ENCODE data around the gene UBN1.
"Not testable (repeated sequence)": the region's sequence is repeated elsewhere in the genome, so short reads cannot be mapped to it uniquely, and the experiment has no call there.

UBN1 gene

DNA sequence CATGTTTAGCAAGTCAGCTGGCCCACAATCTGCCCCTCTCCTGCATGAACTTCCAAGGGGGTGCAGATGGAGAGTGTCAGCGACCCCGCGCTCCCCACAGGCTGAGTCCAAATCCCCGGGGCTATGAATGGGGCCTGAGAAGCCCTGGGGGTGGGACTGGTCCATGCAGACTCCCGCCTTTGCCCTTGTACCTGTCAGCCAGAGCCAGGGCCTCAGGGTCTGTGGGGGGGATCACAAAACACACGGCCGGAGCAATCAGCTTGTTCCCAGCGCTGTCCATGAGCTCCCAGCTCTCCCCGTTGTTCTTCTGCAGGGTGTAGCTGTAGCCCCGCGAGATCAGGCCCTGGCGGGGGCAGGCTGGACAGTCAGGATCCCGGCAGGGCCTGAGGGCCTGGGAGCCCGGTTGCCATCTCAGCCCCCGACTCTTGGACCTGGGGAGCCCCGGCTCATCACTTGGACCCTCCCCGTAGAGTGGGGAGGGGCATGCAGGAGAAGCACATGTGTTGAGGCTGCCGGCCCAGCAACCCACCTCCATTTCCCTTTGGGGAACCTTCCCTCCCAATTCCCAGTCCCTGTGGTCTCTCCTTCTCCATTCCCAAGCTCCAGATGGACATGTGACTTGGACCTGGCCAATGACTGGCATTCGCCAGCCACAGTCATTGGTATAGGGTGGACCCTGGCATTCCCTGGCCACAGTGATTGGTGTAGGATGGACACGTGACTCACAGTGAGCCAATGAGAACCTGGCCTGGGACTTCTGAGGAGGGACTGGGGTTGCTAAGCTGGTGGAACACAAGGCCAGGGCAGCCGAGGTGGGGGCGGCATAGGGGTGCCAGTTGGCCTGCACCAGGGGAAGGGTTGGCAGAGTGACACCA is 47.2 kb downstream of the UBN1 start:
- Histone ChIP-seq H3K27me3 (ENCODE audit: control insufficient read depth, insufficient read depth, low read length, poor library complexity, severe bottlenecking) (no peaks in the 10 kb centered on the region), H3K36me3 (ENCODE audit: control insufficient read depth, insufficient read depth, low read length) (no peaks in the 10 kb centered on the region), H3K9me3 (ENCODE audit: control insufficient read depth, low read length) (no peaks in the 10 kb centered on the region), H3K4me3 (ENCODE audit: insufficient read depth, low read depth, low read length) (no peak overlapping the region), H3K4me1 (ENCODE audit: control insufficient read depth, insufficient read depth, low read length) (no peaks in the 10 kb centered on the region), H3K27ac (ENCODE audit: insufficient read depth, low read depth, low read length, poor library complexity, severe bottlenecking) (no peak overlapping the region)
- 93 to 95% methylated on average over 22 of the region's 22 CpGs for WGBS, 2 experiments

DNA sequence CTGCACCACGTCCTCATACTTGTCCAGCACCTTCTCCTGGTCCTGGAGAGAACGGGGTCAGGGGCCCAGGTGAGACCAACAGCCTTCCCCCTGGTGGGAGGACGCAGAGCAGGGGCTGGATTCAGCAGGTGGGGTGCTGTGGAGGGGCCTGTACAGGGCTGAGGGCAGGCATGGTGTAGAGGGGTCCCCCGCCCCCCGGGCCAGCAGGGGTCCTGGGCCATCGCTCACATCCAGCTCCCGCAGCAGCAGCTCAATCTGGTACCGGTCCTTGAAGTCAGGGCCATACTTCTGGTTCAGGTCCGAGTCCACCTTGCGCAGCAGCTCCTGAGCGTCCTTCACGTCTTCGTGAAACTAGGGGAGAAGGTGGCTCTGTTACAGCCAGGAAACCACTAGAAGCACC is 48.1 kb downstream of the UBN1 start:
- Histone ChIP-seq H3K4me1 (ENCODE audit: control insufficient read depth, insufficient read depth, low read length) (no peaks in the 10 kb centered on the region), H3K4me3 (ENCODE audit: insufficient read depth, low read depth, low read length) (no peak overlapping the region), H3K27ac (ENCODE audit: insufficient read depth, low read depth, low read length, poor library complexity, severe bottlenecking) (no peak overlapping the region), H3K36me3 (ENCODE audit: control insufficient read depth, insufficient read depth, low read length) (no peaks in the 10 kb centered on the region), H3K9me3 (ENCODE audit: control insufficient read depth, low read length) (no peaks in the 10 kb centered on the region), H3K27me3 (ENCODE audit: control insufficient read depth, insufficient read depth, low read length, poor library complexity, severe bottlenecking) (no peaks in the 10 kb centered on the region)
- WGBS, 2 experiments, result 94 to 95% methylated on average over 13 of the region's 13 CpGs

DNA sequence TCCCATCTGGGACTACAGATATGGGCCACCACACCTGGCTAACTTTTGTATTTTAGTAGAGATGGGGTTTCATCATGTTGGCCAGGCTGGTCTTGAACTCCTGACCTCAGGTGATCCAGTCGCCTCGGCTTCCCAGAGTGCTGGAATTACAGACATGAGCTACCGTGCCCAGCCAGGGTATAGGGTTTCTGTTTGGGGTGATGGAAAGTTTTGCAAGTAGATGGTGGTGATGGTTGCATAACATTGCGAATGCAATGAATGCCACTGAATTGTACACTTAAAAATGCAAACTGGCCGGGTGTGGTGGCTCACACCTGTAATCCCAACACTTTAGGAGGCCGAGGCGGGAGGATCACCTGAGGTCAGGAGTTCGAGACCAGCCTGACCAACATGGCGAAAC is 49.5 kb downstream of the UBN1 start:
- not testable (repeated sequence) for H3K9me3 ChIP-seq (ENCODE audit: control insufficient read depth, low read length); H3K27me3 ChIP-seq (ENCODE audit: control insufficient read depth, insufficient read depth, low read length, poor library complexity, severe bottlenecking)
- 89 to 94% methylated on average over 9 of the region's 9 CpGs for WGBS, 2 experiments

DNA sequence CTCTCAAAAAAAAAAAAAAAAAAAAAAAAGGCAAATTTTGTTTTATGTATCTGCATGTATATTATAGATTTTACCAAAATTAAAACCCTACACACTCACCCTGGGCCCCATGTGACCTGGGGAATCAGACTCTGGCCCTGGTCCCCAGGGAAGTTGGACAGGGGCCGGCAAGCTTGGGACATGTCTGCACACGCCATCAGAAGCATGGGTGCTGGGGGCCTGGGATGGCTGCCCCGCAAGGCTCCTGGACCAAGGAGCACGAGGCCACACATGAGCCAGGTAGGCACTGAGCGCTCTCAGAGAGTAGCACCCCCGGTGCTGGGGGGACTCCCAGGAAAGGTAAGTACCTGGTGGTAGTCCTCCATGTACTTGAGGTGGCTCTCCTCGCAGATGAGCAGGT is 50.0 kb downstream of the UBN1 start:
- no peaks in the 10 kb centered on the region for H3K36me3 ChIP-seq (ENCODE audit: control insufficient read depth, insufficient read depth, low read length)
- H3K4me1 ChIP-seq (ENCODE audit: control insufficient read depth, insufficient read depth, low read length), result no peaks in the 10 kb centered on the region
- whole genome bisulfite sequencing, 2 experiments, result 94 to 97% methylated on average over 7 of the region's 7 CpGs
- no peaks in the 10 kb centered on the region for H3K27me3 ChIP-seq (ENCODE audit: control insufficient read depth, insufficient read depth, low read length, poor library complexity, severe bottlenecking)
- H3K4me3 ChIP-seq (ENCODE audit: insufficient read depth, low read depth, low read length), result no peak overlapping the region
- no peak overlapping the region for H3K27ac ChIP-seq (ENCODE audit: insufficient read depth, low read depth, low read length, poor library complexity, severe bottlenecking)
- no peaks in the 10 kb centered on the region for H3K9me3 ChIP-seq (ENCODE audit: control insufficient read depth, low read length)

More for the DNA sequence above, 49.5 kb downstream of the UBN1 start:
- H3K36me3 ChIP-seq (ENCODE audit: control insufficient read depth, insufficient read depth, low read length); H3K4me1 ChIP-seq (ENCODE audit: control insufficient read depth, insufficient read depth, low read length); H3K27ac ChIP-seq (ENCODE audit: insufficient read depth, low read depth, low read length, poor library complexity, severe bottlenecking); H3K4me3 ChIP-seq (ENCODE audit: insufficient read depth, low read depth, low read length): not testable (repeated sequence)

DNA sequence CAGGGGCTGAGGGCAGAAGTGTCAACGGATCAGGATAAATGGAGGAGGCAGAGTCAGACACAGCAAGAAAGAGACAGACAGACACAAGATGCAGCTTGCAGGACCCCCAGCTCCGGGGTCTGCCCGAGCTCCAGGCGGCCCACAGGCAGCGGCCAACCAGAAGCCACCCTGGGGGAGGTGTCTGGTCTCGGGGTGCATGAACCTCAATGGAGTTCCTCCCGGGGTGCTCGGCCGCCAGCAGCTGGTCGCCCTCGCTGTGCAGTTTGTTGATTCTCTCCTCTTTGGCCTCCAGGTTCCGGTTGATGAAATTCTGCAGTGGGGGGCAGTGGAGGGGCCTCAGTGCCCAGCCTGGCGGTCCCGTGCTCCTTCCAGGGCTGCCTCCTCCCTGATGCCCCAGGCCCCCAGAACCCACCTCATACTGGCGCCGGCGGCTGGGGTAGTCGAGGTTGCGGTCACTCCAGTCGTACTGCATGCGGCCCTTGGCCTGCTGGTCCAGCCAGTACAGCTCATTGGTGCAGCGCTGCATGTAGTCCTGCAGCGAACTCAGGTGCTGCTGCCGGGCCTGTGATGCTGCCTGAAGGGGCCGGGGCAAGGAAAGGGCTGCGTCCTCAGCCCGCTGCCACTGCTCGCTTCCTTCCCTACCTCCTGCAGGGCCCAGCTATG is 51.7 kb downstream of the UBN1 start:
- Histone ChIP-seq H3K36me3 (ENCODE audit: control insufficient read depth, insufficient read depth, low read length) (no peaks in the 10 kb centered on the region), H3K27ac (ENCODE audit: insufficient read depth, low read depth, low read length, poor library complexity, severe bottlenecking) (no peak overlapping the region), H3K27me3 (ENCODE audit: control insufficient read depth, insufficient read depth, low read length, poor library complexity, severe bottlenecking) (no peaks in the 10 kb centered on the region), H3K4me3 (ENCODE audit: insufficient read depth, low read depth, low read length) (no peak overlapping the region), H3K9me3 (ENCODE audit: control insufficient read depth, low read length) (no peaks in the 10 kb centered on the region), H3K4me1 (ENCODE audit: control insufficient read depth, insufficient read depth, low read length) (no peaks in the 10 kb centered on the region)
- WGBS, 2 experiments, result 94 to 95% methylated on average over 28 of the region's 28 CpGs

DNA sequence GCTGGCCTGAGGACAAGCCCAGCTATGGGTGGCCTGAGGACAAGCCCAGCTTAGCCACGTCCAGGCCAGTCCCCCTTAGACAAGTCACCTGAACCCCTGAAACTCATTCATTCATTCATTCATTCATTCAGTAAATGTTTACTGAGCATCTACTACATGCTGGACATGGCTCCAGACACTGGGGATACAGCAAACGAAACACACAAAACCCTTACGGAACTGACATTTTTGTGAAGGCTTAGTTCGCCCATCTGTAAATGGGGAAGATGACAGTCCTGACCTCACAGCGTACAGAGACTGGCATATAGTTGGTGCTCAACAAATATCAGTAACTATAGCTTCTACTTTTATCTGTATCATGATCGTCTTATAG is 52.2 kb downstream of the UBN1 start:
- 85 to 87% methylated on average over 6 of the region's 6 CpGs for WGBS, 2 experiments
- no peak overlapping the region for H3K4me3 ChIP-seq (ENCODE audit: insufficient read depth, low read depth, low read length)
- H3K27me3 ChIP-seq (ENCODE audit: control insufficient read depth, insufficient read depth, low read length, poor library complexity, severe bottlenecking), result no peaks in the 10 kb centered on the region
- no peak overlapping the region for H3K27ac ChIP-seq (ENCODE audit: insufficient read depth, low read depth, low read length, poor library complexity, severe bottlenecking)
- no peaks in the 10 kb centered on the region for H3K9me3 ChIP-seq (ENCODE audit: control insufficient read depth, low read length)
- no peaks in the 10 kb centered on the region for H3K36me3 ChIP-seq (ENCODE audit: control insufficient read depth, insufficient read depth, low read length)
- no peaks in the 10 kb centered on the region for H3K4me1 ChIP-seq (ENCODE audit: control insufficient read depth, insufficient read depth, low read length)

DNA sequence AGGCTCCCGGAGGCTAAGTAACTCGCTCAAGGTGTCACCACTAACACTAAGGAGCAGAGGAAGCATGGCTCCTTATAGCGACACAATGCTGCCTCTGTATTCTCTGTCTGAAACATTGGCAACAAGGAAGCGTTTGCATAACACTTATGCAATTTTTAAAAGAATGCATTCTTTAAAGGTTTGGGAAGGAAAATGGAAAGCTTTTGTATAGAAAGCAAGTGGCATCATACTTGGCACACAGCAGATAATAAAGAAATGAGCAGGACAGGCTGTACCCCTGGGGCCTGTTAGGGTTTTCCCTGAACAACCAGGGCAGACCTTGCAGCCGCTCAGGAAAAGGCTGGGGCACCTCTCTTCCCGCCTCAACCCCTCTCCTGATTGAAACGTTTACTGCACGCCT is 52.8 kb downstream of the UBN1 start:
- Histone ChIP-seq H3K4me1 (ENCODE audit: control insufficient read depth, insufficient read depth, low read length) (no peaks in the 10 kb centered on the region), H3K9me3 (ENCODE audit: control insufficient read depth, low read length) (no peaks in the 10 kb centered on the region), H3K27me3 (ENCODE audit: control insufficient read depth, insufficient read depth, low read length, poor library complexity, severe bottlenecking) (no peaks in the 10 kb centered on the region), H3K4me3 (ENCODE audit: insufficient read depth, low read depth, low read length) (no peak overlapping the region), H3K27ac (ENCODE audit: insufficient read depth, low read depth, low read length, poor library complexity, severe bottlenecking) (no peak overlapping the region), H3K36me3 (ENCODE audit: control insufficient read depth, insufficient read depth, low read length) (no peaks in the 10 kb centered on the region)
- 76 to 85% methylated on average over 5 to 8 of the region's 8 CpGs for WGBS, 2 experiments

DNA sequence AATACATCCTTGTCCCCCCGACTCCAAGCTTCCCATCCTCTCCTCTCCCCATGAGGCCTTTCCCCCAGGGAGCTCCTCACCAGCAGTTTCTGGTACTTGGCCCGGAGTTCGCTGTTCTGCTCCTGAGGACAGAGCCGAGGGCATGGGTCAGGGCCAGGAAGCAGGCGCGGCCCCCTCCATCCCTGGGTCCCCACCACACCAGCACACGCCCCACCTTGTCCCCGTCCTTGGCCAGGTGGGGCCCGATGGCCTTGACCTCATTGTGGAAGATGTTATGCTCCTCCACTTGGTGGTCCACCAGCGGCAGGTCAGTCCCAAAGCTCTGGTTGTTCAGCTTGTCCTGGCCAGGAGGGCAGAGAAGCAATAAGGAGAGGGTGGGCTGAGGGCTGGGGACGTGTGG is 53.5 kb downstream of the UBN1 start:
- no peaks in the 10 kb centered on the region for H3K27me3 ChIP-seq (ENCODE audit: control insufficient read depth, insufficient read depth, low read length, poor library complexity, severe bottlenecking)
- H3K36me3 ChIP-seq (ENCODE audit: control insufficient read depth, insufficient read depth, low read length), result no peaks in the 10 kb centered on the region
- H3K27ac ChIP-seq (ENCODE audit: insufficient read depth, low read depth, low read length, poor library complexity, severe bottlenecking), result no peak overlapping the region
- no peaks in the 10 kb centered on the region for H3K9me3 ChIP-seq (ENCODE audit: control insufficient read depth, low read length)
- 92 to 94% methylated on average over 11 of the region's 11 CpGs for WGBS, 2 experiments
- no peaks in the 10 kb centered on the region for H3K4me1 ChIP-seq (ENCODE audit: control insufficient read depth, insufficient read depth, low read length)
- H3K4me3 ChIP-seq (ENCODE audit: insufficient read depth, low read depth, low read length), result no peak overlapping the region

DNA sequence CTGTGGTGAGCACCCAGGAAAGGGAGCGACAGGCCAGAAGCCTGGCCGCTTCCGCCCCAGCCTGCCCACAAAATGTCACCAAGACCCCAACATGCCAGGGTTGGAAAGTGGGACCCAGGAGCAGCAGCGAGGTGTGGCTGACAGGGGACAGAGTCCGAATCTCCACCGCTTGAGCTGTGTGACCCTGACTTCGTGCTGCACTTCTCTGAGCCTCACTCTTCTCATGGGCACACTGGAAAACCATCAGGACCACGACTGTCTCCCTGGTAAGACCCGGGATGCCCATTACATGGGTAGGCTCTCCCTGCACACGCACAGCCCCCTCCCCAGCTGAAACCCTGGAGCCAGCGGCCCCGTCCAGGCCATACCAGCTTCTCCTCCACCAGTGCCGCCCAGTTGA is 54.8 kb downstream of the UBN1 start:
- Histone ChIP-seq H3K27me3 (ENCODE audit: control insufficient read depth, insufficient read depth, low read length, poor library complexity, severe bottlenecking) (no peaks in the 10 kb centered on the region), H3K36me3 (ENCODE audit: control insufficient read depth, insufficient read depth, low read length) (no peaks in the 10 kb centered on the region), H3K4me1 (ENCODE audit: control insufficient read depth, insufficient read depth, low read length) (no peaks in the 10 kb centered on the region), H3K27ac (ENCODE audit: insufficient read depth, low read depth, low read length, poor library complexity, severe bottlenecking) (no peak overlapping the region), H3K9me3 (ENCODE audit: control insufficient read depth, low read length) (no peaks in the 10 kb centered on the region), H3K4me3 (ENCODE audit: insufficient read depth, low read depth, low read length) (no peak overlapping the region)
- WGBS, 2 experiments, result 93 to 96% methylated on average over 13 of the region's 13 CpGs

DNA sequence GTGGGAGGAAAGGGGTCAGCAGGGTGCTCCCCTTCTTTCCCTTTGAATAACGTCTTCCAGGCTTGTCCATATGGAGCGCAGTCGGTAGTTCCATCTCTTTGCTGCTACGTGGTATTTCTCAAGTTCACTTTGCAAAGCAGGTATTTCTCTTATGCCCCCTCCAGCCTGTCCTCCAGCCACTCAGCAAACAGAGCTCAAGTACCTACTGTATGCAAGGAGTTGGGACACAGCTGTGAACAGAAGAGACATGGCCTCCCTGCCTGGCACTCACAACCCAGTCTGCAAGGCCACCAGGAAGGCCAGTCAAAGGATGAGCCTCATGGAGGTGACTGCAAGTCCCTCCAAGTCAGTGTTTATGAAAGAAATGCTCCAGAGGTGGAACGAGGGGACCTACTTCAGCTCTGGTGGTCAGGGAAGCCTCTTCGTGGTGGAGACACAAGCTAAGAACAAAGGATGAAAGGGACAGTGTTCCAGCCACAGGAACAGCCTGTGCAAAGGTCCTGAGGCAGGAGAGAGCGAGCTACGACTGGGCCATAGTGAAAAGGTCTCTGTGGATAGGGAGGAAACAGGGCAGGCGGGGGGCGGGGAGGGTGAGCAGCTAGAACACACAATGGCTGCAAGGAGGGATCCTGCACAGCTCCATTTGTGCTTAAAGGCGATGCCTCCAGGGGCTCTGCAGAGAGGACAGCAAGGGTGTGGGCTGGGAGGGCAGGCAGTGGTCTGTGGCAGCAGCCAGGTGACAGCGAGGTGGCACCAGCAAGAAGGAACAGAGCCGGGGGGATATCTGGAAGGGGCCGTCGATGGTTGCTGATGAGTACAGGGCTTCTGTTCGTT is 57.0 kb downstream of the UBN1 start:
- Histone ChIP-seq H3K27ac (ENCODE audit: insufficient read depth, low read depth, low read length, poor library complexity, severe bottlenecking) (no peak overlapping the region), H3K4me3 (ENCODE audit: insufficient read depth, low read depth, low read length) (no peak overlapping the region), H3K36me3 (ENCODE audit: control insufficient read depth, insufficient read depth, low read length) (no peaks in the 10 kb centered on the region), H3K9me3 (ENCODE audit: control insufficient read depth, low read length) (no peaks in the 10 kb centered on the region), H3K27me3 (ENCODE audit: control insufficient read depth, insufficient read depth, low read length, poor library complexity, severe bottlenecking) (no peaks in the 10 kb centered on the region), H3K4me1 (ENCODE audit: control insufficient read depth, insufficient read depth, low read length) (no peaks in the 10 kb centered on the region)
- 85% methylated on average over 16 of the region's 16 CpGs for WGBS, 2 experiments
